MM.1S (cell line): Measurements from ENCODE around the gene ACER2.

Source experiments
- DNase-seq: peaks from one replicate; pipeline ENCODE4 v3.0.0-alpha.2; 2015
- H2AFZ ChIP-seq: fragments of 300-600 bp; sonication (generic); 2 replicates; pipeline ENCODE4 v1.6.0; 2016; ENCODE audit warnings: antibody characterized with exemption, low read length
- H3F3A ChIP-seq: fragments of 300-600 bp; sonication (generic); 2 replicates; pipeline ENCODE4 v1.6.1; 2016; ENCODE audit warnings: mild to moderate bottlenecking, antibody characterized with exemption, low read length, moderate library complexity, mixed read lengths; ENCODE audit not compliant: insufficient read depth
- H3K27ac ChIP-seq: fragments of 300-600 bp; sonication (generic); 2 replicates; pipeline ENCODE4 v1.5.1; 2016; ENCODE audit warnings: mild to moderate bottlenecking, low read length
- H3K27me3 ChIP-seq: fragments of 300-600 bp; sonication (generic); replicated peaks from 2 replicates; pipeline ENCODE4 v1.6.0; 2016; ENCODE audit warnings: low read length; ENCODE audit not compliant: insufficient read depth
- H3K36me3 ChIP-seq: fragments of 300-600 bp; sonication (generic); replicated peaks from 2 replicates; pipeline ENCODE4 v1.6.1; 2016; ENCODE audit warnings: mild to moderate bottlenecking, low read length, mixed read lengths; ENCODE audit not compliant: insufficient read depth
- H3K4me1 ChIP-seq: fragments of 300-600 bp; sonication (generic); 2 replicates; pipeline ENCODE4 v1.6.1; 2016; ENCODE audit warnings: low read length, mixed read lengths
- H3K4me2 ChIP-seq: fragments of 300-600 bp; sonication (generic); 2 replicates; pipeline ENCODE4 v1.6.0; 2016; ENCODE audit warnings: low read depth, low read length
- H3K4me3 ChIP-seq: fragments of 300-600 bp; sonication (generic); 2 replicates; pipeline ENCODE4 v1.5.1; 2016; ENCODE audit warnings: low read length, mixed read lengths
- H3K79me2 ChIP-seq: fragments of 300-600 bp; sonication (generic); 2 replicates; pipeline ENCODE4 v1.6.1; 2016; ENCODE audit warnings: mixed run types, low read length, mixed read lengths
- H3K9ac ChIP-seq: fragments of 300-600 bp; sonication (generic); 2 replicates; pipeline ENCODE4 v1.6.1; 2016; ENCODE audit warnings: low read length, mixed read lengths
- H3K9me2 ChIP-seq: fragments of 300-600 bp; sonication (generic); replicated peaks from 2 replicates; pipeline ENCODE4 v1.6.1; 2016; ENCODE audit warnings: mild to moderate bottlenecking, low read length, mixed read lengths; ENCODE audit not compliant: insufficient read depth
- H3K9me3 ChIP-seq: fragments of 300-600 bp; sonication (generic); replicated peaks from 2 replicates; pipeline ENCODE4 v1.6.1; 2016; ENCODE audit warnings: mild to moderate bottlenecking, low read length, mixed read lengths; ENCODE audit not compliant: insufficient read depth
- H4K20me1 ChIP-seq: fragments of 300-600 bp; sonication (generic); 2 replicates; pipeline ENCODE4 v1.6.1; 2016; ENCODE audit warnings: mild to moderate bottlenecking, low read length, moderate library complexity, mixed read lengths; ENCODE audit not compliant: insufficient read depth
- EZH2 ChIP-seq: fragments of 300-600 bp; sonication (generic); optimal IDR thresholded peaks from 2 replicates; pipeline ENCODE3; 2017; ENCODE audit warnings: low read depth, mild to moderate bottlenecking, antibody characterized with exemption, low read length, mixed read lengths
- EZH2phosphoT487 ChIP-seq: fragments of 300-600 bp; sonication (generic); IDR thresholded peaks from 2 replicates; pipeline ENCODE4 v1.6.1; 2018; ENCODE audit warnings: antibody characterized with exemption, low read length
- TF ChIP-seq, protein P1 (sequence below): fragments of 300-600 bp; sonication (generic); IDR thresholded peaks from 2 replicates; pipeline ENCODE4 v1.5.1; 2016; ENCODE audit warnings: antibody characterized with exemption, low read length, mixed read lengths

Gene ACER2

DNA sequence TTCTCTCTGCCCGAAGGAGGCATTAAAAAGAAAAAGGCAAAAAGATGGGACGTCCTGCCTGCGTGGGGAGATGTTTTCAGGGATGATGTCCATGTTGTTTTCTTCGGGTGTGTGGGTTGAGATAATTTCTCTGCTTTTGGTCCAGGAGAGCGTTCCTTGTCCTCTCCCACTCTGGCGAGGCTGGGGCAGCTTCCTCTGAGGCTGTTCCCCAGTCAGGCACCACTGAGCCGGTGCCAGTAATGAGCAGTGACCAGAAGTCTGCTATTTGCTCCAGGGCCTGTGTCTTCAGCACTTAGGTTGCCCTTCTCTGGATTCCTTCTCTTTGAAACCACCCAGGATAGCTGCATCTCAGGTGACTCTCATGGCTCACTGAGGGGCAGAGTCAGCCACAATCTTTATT is 71.5 kb downstream of the ACER2 start:
- DNase-seq = no peak
- Histone ChIP-seq H3K9me3 (no peaks in the 10 kb centered on the region), H3K79me2 (no peaks in the 10 kb centered on the region), H3K4me3 (no peak overlapping the region), H3K27me3 (no peaks in the 10 kb centered on the region), H3K9ac (no peak overlapping the region), H3K27ac (no peak overlapping the region), H3K36me3 (no peaks in the 10 kb centered on the region), H3F3A (no peaks in the 10 kb centered on the region), H3K4me2 (no peak overlapping the region), H4K20me1 (no peaks in the 10 kb centered on the region), H2AFZ (no peak overlapping the region), H3K4me1 (no peaks in the 10 kb centered on the region), H3K9me2 (no peaks in the 10 kb centered on the region)
- TF ChIP-seq EZH2phosphoT487 (no peak), EZH2 (no peak)
- TF ChIP-seq, protein P1, sequence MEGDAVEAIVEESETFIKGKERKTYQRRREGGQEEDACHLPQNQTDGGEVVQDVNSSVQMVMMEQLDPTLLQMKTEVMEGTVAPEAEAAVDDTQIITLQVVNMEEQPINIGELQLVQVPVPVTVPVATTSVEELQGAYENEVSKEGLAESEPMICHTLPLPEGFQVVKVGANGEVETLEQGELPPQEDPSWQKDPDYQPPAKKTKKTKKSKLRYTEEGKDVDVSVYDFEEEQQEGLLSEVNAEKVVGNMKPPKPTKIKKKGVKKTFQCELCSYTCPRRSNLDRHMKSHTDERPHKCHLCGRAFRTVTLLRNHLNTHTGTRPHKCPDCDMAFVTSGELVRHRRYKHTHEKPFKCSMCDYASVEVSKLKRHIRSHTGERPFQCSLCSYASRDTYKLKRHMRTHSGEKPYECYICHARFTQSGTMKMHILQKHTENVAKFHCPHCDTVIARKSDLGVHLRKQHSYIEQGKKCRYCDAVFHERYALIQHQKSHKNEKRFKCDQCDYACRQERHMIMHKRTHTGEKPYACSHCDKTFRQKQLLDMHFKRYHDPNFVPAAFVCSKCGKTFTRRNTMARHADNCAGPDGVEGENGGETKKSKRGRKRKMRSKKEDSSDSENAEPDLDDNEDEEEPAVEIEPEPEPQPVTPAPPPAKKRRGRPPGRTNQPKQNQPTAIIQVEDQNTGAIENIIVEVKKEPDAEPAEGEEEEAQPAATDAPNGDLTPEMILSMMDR = no peak

DNA sequence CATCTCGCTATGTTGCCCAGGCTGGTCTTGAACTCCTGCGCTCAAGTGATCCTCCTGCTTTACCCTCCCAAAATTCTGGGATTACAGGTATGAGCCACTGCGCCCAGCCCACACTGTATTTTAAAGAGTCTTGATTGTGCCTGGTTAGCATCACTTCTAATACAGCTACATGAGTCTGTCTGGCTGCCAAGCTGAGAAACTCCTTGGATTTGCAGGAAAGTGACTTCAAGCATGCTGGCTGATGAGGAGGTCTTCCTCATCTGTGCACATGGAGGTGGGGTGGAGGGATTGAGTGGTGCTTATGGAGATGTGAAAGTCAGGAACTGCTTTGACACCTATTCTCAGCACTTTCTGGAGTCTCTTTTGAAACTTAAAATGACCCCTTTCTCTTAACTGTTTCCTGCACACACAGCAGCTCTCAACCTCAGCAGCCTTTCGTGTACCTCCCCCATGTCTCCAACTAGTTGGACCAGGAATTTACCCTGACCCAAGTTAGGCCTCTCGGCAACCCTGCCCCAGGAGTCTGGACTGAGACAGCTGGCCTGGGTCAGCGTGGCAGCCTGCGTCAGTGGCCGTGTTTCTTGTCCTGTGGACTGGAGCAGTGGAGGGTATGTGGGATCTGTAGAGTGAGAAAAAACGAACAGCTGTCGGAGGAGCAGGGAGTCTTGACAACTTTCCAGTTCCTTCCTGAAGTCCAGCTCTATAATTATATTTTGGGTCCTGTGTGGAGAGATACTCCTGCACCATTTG is 72.5 kb downstream of the ACER2 start:
- Histone ChIP-seq H3K27me3 (no peaks in the 10 kb centered on the region), H3K4me3 (no peak overlapping the region), H3K4me2 (no peak overlapping the region), H3F3A (no peaks in the 10 kb centered on the region), H3K9me3 (no peaks in the 10 kb centered on the region), H4K20me1 (no peaks in the 10 kb centered on the region), H3K9ac (no peak overlapping the region), H3K79me2 (no peaks in the 10 kb centered on the region), H2AFZ (no peak overlapping the region), H3K27ac (no peak overlapping the region), H3K4me1 (no peaks in the 10 kb centered on the region), H3K9me2 (no peaks in the 10 kb centered on the region), H3K36me3 (no peaks in the 10 kb centered on the region)
- no peak for DNase-seq
- TF ChIP-seq EZH2 = no peak
- TF ChIP-seq, protein P1 = no peak
- TF ChIP-seq EZH2phosphoT487 = no peak

DNA sequence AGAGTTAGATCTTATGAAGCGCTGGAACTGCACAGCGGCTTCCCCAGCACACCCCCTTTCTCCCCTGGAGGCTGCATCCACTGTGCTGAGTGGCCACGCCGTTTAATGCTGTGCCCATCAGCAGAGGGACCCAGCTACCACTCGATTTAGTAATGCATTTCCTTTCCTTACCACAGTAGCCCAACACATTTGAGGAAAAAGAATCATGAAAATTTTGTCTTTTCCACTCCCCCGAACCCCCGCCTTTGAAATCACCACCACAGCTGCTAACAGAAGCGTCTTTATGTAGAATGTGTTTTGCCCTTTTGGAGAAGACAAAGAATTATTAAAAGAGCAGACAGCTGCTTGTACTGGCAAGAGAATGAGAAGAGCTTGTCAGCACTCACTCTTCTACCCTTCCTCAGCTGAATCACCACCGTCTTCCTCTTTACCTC is 73.2 kb downstream of the ACER2 start:
- H3K4me3 ChIP-seq = no peak overlapping the region
- H3K79me2 ChIP-seq = no peaks in the 10 kb centered on the region
- H3K36me3 ChIP-seq = no peaks in the 10 kb centered on the region
- H3K27me3 ChIP-seq = no peaks in the 10 kb centered on the region
- H3K4me2 ChIP-seq = no peak overlapping the region
- no peaks in the 10 kb centered on the region for H3K4me1 ChIP-seq
- no peaks in the 10 kb centered on the region for H3K9me3 ChIP-seq
- DNase-seq = no peak
- no peak overlapping the region for H3K9ac ChIP-seq
- TF ChIP-seq, protein P1 = no peak
- TF ChIP-seq EZH2phosphoT487 (no peak), EZH2 (no peak)
- no peak overlapping the region for H3K27ac ChIP-seq
- H3K9me2 ChIP-seq = no peaks in the 10 kb centered on the region
- H2AFZ ChIP-seq = no peak overlapping the region
- H4K20me1 ChIP-seq = no peaks in the 10 kb centered on the region
- H3F3A ChIP-seq = no peaks in the 10 kb centered on the region
